Lung (tissue), 12 donors: ENCODE measurements around the gene APOA4. TPM values are rescaled to one million over a fixed set of nuclear protein-coding genes. Genes with fewer than 3 reads are reported as not detected.

ENCODE experiments used
- ATAC-seq: fragments of 200-7000 bp; cut with Tn5 transposase; one replicate; pipeline ENCODE4 v1.9.1; 2020; ENCODE audit warnings: moderate number of reproducible peaks; ENCODE audit not compliant: insufficient read depth, low FRiP score
- DNase-seq, 3 donors: peaks; one replicate each; pipeline ENCODE4 v3.0.0-alpha.2; 2013 to 2017
- H3K27ac ChIP-seq, 2 donors: one replicate each; pipeline ENCODE4 v1.5.1; 2013; ENCODE audit warnings: mild to moderate bottlenecking in 2 of 2, moderate library complexity in 2 of 2, control low read depth in 1 of 2, inconsistent platforms in 1 of 2, low read depth in 1 of 2, low read length in 1 of 2
- H3K27me3 ChIP-seq, 3 donors: one replicate each; pipeline ENCODE4 v1.5.1; 2013; ENCODE audit warnings: low read length in 2 of 3; ENCODE audit not compliant: control insufficient read depth in 3 of 3, insufficient read depth in 3 of 3
- H3K36me3 ChIP-seq, 4 donors: one replicate each; pipeline ENCODE4 v1.5.1; 2013; ENCODE audit warnings: low read length in 4 of 4, mild to moderate bottlenecking in 1 of 4, moderate library complexity in 1 of 4; ENCODE audit not compliant: control insufficient read depth in 4 of 4, insufficient read depth in 4 of 4
- H3K4me1 ChIP-seq, 5 donors: one replicate each; pipeline ENCODE4 v1.5.1; 2013; ENCODE audit warnings: low read length in 5 of 5, mild to moderate bottlenecking in 2 of 5, moderate library complexity in 1 of 5; ENCODE audit not compliant: control insufficient read depth in 5 of 5, insufficient read depth in 5 of 5
- H3K4me3 ChIP-seq: one replicate; pipeline ENCODE4 v1.5.1; 2013; ENCODE audit warnings: mild to moderate bottlenecking, control low read depth, moderate library complexity
- H3K9ac ChIP-seq, 2 donors: one replicate each; pipeline ENCODE4 v1.5.1; 2013; ENCODE audit warnings: low read length in 2 of 2, control low read depth in 1 of 2; ENCODE audit not compliant: insufficient read depth in 1 of 2
- H3K9me3 ChIP-seq, 4 donors: one replicate each; pipeline ENCODE4 v1.5.1; 2013; ENCODE audit warnings: low read length in 3 of 4, mild to moderate bottlenecking in 1 of 4, moderate library complexity in 1 of 4; ENCODE audit not compliant: control insufficient read depth in 4 of 4, insufficient read depth in 3 of 4
- WGBS, 2 donors: extraction: QIAGEN DNeasy Blood & Tissue Kit; methylation state at CpG; one replicate each; pipeline ENCODE4 v1.1.7; 2013; 5-methylcytosine and 5-hydroxymethylcytosine counted together
- polyA plus RNA-seq, 2 donors: library from polyadenylated mRNA; stranded (reverse); fragments of 200-250 nt; gene quantifications; one replicate each; pipeline ENCODE4 v1.2.1, GENCODE V29; 2013
- total RNA-seq, 2 donors: library from RNA; depleted of rRNA in 1 of 2; stranded (reverse); fragments of >200 nt in 1 of 2; gene quantifications; one replicate each; pipeline ENCODE4 v1.2.1, GENCODE V29; 2014 to 2021
- TF ChIP-seq, protein P1 (sequence below): IDR thresholded peaks from 2 replicates; pipeline ENCODE4 v1.5.1; 2012; ENCODE audit warnings: mild to moderate bottlenecking; ENCODE audit errors: control extremely low read depth, extremely low read depth
- donor health status: control.
- donor health status: control.
- donor health status: Bipolar disorder and iron deficiency.
- donor health status: healthy.
- donor health status: DM: yes; HTN: yes; CAD: no.

Gene APOA4
- total and polyA plus RNA-seq, 4 donors = 0.06 TPM; not detected in 3

DNA sequence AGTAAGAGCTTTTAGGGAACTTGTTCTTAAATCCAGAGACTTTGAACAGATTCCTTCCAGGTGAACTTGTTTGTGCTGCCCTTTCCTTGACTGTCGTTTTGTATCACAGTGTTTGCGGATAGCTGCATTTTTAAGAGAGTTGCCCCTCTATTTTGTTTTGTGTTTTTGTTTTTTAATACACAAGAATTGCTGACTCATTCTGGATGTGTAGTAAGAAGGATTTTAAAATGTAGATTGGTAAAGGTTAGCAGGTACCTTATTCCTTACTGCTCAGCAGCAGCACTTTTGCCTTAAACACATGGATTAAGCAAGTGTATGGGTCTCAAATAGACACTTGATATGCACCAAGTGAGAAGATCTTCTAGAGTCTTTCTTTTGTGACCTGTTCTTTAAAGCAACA lies 22.5 kb downstream of the APOA4 start:
- H3K9me3 ChIP-seq = no peaks in the 10 kb centered on the region
- no peaks in the 10 kb centered on the region for H3K4me1 ChIP-seq
- TF ChIP-seq, protein P1, sequence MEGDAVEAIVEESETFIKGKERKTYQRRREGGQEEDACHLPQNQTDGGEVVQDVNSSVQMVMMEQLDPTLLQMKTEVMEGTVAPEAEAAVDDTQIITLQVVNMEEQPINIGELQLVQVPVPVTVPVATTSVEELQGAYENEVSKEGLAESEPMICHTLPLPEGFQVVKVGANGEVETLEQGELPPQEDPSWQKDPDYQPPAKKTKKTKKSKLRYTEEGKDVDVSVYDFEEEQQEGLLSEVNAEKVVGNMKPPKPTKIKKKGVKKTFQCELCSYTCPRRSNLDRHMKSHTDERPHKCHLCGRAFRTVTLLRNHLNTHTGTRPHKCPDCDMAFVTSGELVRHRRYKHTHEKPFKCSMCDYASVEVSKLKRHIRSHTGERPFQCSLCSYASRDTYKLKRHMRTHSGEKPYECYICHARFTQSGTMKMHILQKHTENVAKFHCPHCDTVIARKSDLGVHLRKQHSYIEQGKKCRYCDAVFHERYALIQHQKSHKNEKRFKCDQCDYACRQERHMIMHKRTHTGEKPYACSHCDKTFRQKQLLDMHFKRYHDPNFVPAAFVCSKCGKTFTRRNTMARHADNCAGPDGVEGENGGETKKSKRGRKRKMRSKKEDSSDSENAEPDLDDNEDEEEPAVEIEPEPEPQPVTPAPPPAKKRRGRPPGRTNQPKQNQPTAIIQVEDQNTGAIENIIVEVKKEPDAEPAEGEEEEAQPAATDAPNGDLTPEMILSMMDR = no peak
- H3K36me3 ChIP-seq = no peaks in the 10 kb centered on the region
- DNase-seq (no peak), ATAC-seq (no peak)
- peaks cover 0 to 2% (median 0%) of the 10 kb centered on the region in 3 donors for H3K27me3 ChIP-seq
- H3K9ac ChIP-seq = no peak overlapping the region
- WGBS, 2 donors = 96 to 99% methylated on average over 2 of the region's 2 CpGs
- no peak overlapping the region for H3K27ac ChIP-seq
- H3K4me3 ChIP-seq = no peak overlapping the region

DNA sequence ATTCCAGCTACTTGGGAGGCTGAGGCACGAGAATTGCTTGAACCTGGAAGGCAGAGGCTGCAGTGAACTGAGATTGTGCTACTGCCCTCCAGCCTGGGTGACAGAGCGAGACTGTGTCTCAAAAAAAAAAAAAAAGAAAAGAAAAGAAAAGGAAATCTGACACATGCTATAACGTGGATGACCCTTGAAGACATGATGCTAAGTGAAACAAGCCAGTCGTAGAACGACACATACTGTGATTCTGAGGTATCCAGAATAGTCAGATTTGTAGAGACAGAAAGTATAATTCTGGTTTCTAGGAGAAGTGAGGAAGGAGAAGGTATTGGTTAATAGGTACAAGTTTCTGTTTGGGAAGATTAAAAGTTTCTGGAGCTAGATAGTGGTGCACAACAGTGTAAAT lies 24.7 kb downstream of the APOA4 start:
- Histone ChIP-seq H3K27me3 (peaks cover 0 to 2% (median 0%) of the 10 kb centered on the region in 3 donors), H3K4me1 (no peaks in the 10 kb centered on the region), H3K36me3 (no peaks in the 10 kb centered on the region), H3K9ac (no peak overlapping the region), H3K4me3 (no peak overlapping the region), H3K27ac (no peak overlapping the region), H3K9me3 (no peaks in the 10 kb centered on the region)
- TF ChIP-seq, protein P1 = no peak
- DNase-seq (no peak), ATAC-seq (no peak)
- 83 to 84% methylated on average over 5 of the region's 5 CpGs for WGBS, 2 donors

DNA sequence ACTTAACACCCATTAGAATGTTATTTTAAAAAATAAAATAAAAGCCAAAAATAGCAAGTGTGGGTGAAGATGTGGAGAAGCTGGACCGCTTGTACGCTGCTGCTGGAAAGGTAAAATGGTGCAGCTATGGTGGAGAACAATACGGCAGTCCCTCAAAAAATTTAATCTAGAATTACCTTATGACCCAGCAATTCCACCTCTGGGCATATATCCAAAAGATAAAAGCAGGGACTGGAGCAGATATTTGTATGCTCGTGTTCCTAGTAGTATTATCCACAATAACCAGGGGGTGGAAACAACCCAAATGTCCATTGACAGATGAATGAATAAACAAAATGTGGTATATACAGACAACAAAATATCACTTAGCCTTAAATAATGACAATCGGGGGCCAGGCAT lies 25.3 kb downstream of the APOA4 start:
- no peak for ATAC-seq
- WGBS, 2 donors = 83 to 90% methylated on average over 5 of the region's 5 CpGs

More for the DNA sequence above, 25.3 kb downstream of the APOA4 start:
- no peak for DNase-seq
- Histone ChIP-seq H3K9me3 (no peaks in the 10 kb centered on the region), H3K4me3 (no peak overlapping the region), H3K27ac (no peak overlapping the region), H3K4me1 (no peaks in the 10 kb centered on the region), H3K36me3 (no peaks in the 10 kb centered on the region), H3K9ac (no peak overlapping the region), H3K27me3 (peaks cover 0 to 2% (median 0%) of the 10 kb centered on the region in 3 donors)
- TF ChIP-seq, protein P1 = no peak
